Right lobe of liver (tissue), 6 donors: ENCODE data around the gene SEMA4G. TPM values are rescaled to one million over a fixed set of nuclear protein-coding genes. Genes with fewer than 3 reads are reported as not detected.
A peak's percentile ranks its signal among the peaks of the same experiment; 100 is the strongest.

Source experiments
- ATAC-seq, 4 donors: fragments of 200-7000 bp; cut with Tn5 transposase; one replicate each; pipeline ENCODE4 v1.9.1; 2020; ENCODE audit warnings: mild to moderate bottlenecking in 4 of 4, moderate library complexity in 4 of 4
- DNase-seq, 3 donors: peaks; one replicate each; pipeline ENCODE4 v3.0.0-alpha.2; 2020
- H3K27ac ChIP-seq, 3 donors: fragments of 200-600 bp; one replicate each; pipeline ENCODE4 v1.8.0; 2022
- H3K27me3 ChIP-seq, 2 donors: fragments of 200-600 bp; one replicate each; pipeline ENCODE4 v1.8.0; 2022
- H3K36me3 ChIP-seq, 4 donors: fragments of 200-600 bp; sonication (generic) in 1 of 4; one replicate each; pipeline versions ENCODE4 v1.5.1 to v1.8.0; 2017 to 2022; ENCODE audit warnings: control low read depth in 1 of 4
- H3K4me1 ChIP-seq, 4 donors: fragments of 200-600 bp; sonication (generic) in 1 of 4; one replicate each; pipeline versions ENCODE4 v1.5.1 to v1.8.0; 2017 to 2022; ENCODE audit warnings: control low read depth in 1 of 4
- H3K4me3 ChIP-seq, 3 donors: fragments of 200-600 bp; one replicate each; pipeline ENCODE4 v1.8.0; 2022
- H3K9me3 ChIP-seq, 4 donors: fragments of 200-600 bp; sonication (generic) in 1 of 4; one replicate each; pipeline versions ENCODE4 v1.5.1 to v1.8.0; 2017 to 2022; ENCODE audit warnings: control low read depth in 1 of 4
- POLR2A ChIP-seq: fragments of 450-650 bp; IDR thresholded peaks from one replicate; pipeline ENCODE4 v1.6.1; 2017; ENCODE audit warnings: antibody characterized with exemption, mild to moderate bottlenecking
- WGBS: methylation state at CpG from one replicate; pipeline ENCODE4 v1.1.6; 2018; ENCODE audit warnings: low coverage, low lambda C conversion rate; ENCODE audit not compliant: insufficient coverage; ENCODE audit errors: missing lambda C conversion rate; 5-methylcytosine and 5-hydroxymethylcytosine counted together
- intact Hi-C, 2 donors: fragments of 100-400 bp; cut with DNase I; formaldehyde crosslinking; loops; one replicate each; pipeline versions ENCODE4 v1.11.2 to v1.14.1; 2022
- total RNA-seq, 6 experiments: library from RNA; depleted of rRNA in 2 of 6; stranded (reverse); fragments of >200 nt in 2 of 6; fragmentation: NEBNext Ultra II Directional in 3 of 6; extraction: Animal tissue kit (Norgen Biotek cat#: 25700) in 3 of 6; gene quantifications; one replicate each; pipeline versions ENCODE4 v1.1.0 to v1.2.4, GENCODE V29; 2016 to 2023
- TF ChIP-seq, protein P1 (sequence below), 4 donors: fragments of 200-600 bp in 3 of 4; fragments of 450-650 bp in 1 of 4; IDR thresholded peaks; one replicate each; pipeline versions ENCODE4 v1.5.1 to v1.8.0; 2016 to 2022; ENCODE audit warnings: antibody characterized with exemption in 4 of 4, mild to moderate bottlenecking in 2 of 4
- donor health status: DM: no; HTN: yes; CAD: no.
- donor health status: DM: no; HTN: no; CAD: no.
- donor health status: DM: no; HTN: no; CAD: no.
- donor health status: DM: no; HTN: yes; CAD: no.
- donor health status: DM: no; HTN: yes; CAD: no.

Gene SEMA4G
- total RNA-seq, 6 experiments from 2014 or later: 24.7 to 129 (median 38.4) TPM

DNA sequence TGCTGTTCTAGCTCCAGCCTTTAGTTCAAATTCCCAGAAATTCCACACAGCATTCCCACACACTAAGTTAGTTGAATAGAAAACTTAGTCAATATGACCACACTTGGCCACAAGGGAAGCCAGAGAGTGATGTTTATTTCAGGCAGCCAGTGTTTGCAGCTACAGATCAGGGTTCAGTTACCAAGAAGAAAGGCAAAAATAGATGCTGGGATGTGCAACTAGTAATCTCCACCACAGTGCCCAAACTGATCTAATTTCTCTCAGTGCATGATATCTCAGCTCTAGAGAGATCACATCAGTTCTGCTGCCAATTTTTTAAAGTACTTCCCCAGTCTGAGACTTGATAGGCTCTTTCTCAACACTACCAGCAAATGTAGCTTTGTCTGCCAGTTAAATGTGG, 38.9 kb upstream of the SEMA4G start:
- no peak overlapping the region for H3K4me3 ChIP-seq
- no peaks in the 10 kb centered on the region for H3K27me3 ChIP-seq
- H3K9me3 ChIP-seq: no peaks in the 10 kb centered on the region
- no peak for DNase-seq
- TF ChIP-seq POLR2A: no peak
- TF ChIP-seq, protein P1, sequence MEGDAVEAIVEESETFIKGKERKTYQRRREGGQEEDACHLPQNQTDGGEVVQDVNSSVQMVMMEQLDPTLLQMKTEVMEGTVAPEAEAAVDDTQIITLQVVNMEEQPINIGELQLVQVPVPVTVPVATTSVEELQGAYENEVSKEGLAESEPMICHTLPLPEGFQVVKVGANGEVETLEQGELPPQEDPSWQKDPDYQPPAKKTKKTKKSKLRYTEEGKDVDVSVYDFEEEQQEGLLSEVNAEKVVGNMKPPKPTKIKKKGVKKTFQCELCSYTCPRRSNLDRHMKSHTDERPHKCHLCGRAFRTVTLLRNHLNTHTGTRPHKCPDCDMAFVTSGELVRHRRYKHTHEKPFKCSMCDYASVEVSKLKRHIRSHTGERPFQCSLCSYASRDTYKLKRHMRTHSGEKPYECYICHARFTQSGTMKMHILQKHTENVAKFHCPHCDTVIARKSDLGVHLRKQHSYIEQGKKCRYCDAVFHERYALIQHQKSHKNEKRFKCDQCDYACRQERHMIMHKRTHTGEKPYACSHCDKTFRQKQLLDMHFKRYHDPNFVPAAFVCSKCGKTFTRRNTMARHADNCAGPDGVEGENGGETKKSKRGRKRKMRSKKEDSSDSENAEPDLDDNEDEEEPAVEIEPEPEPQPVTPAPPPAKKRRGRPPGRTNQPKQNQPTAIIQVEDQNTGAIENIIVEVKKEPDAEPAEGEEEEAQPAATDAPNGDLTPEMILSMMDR (IDR thresholded peaks at IDR 0.05): peak in 1 of 4 donors; percentile 7
- H3K27ac ChIP-seq: no peak overlapping the region
- no peaks in the 10 kb centered on the region for H3K4me1 ChIP-seq
- peaks cover 0 to 68% (median 24%) of the 10 kb centered on the region in 4 donors for H3K36me3 ChIP-seq
- peak in 2 of 4 donors; percentile 23 to 76 for ATAC-seq
- intact Hi-C loops: no loop called here

- TF ChIP-seq, protein P1 (IDR thresholded peaks at IDR 0.05): peak; percentile 16 to 44 (median 42)
- TF ChIP-seq POLR2A: no peak
- Histone ChIP-seq H3K27me3 (no peaks in the 10 kb centered on the region), H3K4me1 (no peaks in the 10 kb centered on the region), H3K9me3 (no peaks in the 10 kb centered on the region), H3K4me3 (no peak overlapping the region), H3K36me3 (peaks cover 7 to 69% (median 24%) of the 10 kb centered on the region in 4 donors), H3K27ac (no peak overlapping the region)
- WGBS: 96% methylated on average over 3 of the region's 3 CpGs
- intact Hi-C loops: no loop called here
- DNase-seq: no peak
- no peak for ATAC-seq
Observed at GRCh38 chr10:100934084-100934659, 35.1 kb upstream of the SEMA4G start.

GRCh38 chr10:100939763-100940344, 29.4 kb upstream of the SEMA4G start:
- no peak for ATAC-seq
- DNase-seq: no peak
- intact Hi-C loops: no loop called here
- TF ChIP-seq, protein P1 (IDR thresholded peaks at IDR 0.05): no peak
- no peak for TF ChIP-seq POLR2A
- H3K4me3 ChIP-seq: no peak overlapping the region
- H3K27me3 ChIP-seq: no peaks in the 10 kb centered on the region
- H3K36me3 ChIP-seq: peaks cover 7 to 59% (median 18%) of the 10 kb centered on the region in 4 donors
- no peaks in the 10 kb centered on the region for H3K4me1 ChIP-seq
- no peak overlapping the region for H3K27ac ChIP-seq
- no peaks in the 10 kb centered on the region for H3K9me3 ChIP-seq

- Histone ChIP-seq H3K4me3 (no peak overlapping the region), H3K4me1 (no peaks in the 10 kb centered on the region), H3K27me3 (no peaks in the 10 kb centered on the region), H3K36me3 (peaks cover 7 to 79% (median 29%) of the 10 kb centered on the region in 4 donors), H3K9me3 (no peaks in the 10 kb centered on the region), H3K27ac (no peak overlapping the region)
- TF ChIP-seq, protein P1 (IDR thresholded peaks at IDR 0.05): no peak
- no peak for TF ChIP-seq POLR2A
- DNase-seq (no peak), ATAC-seq (no peak)
- intact Hi-C loops: no loop called here
- WGBS: 95% methylated on average over 3 of the region's 3 CpGs
Observed at GRCh38 chr10:100942229-100942628, 27.1 kb upstream of the SEMA4G start.

DNA sequence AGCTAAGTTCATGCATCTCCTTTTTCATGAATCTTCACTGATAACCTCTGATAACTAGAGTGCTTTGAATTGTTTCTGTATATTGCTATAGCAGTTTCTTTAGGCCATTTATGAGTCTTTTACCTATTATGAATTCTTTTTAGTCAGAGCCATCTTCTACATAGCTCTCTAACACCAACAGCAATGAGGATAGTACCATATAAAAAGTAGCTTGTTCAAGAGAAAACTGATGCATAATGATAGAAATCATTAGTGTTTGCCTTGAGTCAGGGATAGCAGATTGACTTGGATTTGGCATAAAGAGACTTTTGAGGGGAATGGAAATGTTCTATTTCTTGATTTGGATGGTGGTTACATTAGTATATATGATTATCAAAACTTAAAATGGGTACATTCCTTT, 25.8 kb upstream of the SEMA4G start:
- no peaks in the 10 kb centered on the region for H3K4me1 ChIP-seq
- H3K27ac ChIP-seq: no peak overlapping the region
- TF ChIP-seq, protein P1 (IDR thresholded peaks at IDR 0.05): no peak
- TF ChIP-seq POLR2A: no peak
- no peaks in the 10 kb centered on the region for H3K27me3 ChIP-seq
- intact Hi-C loops: no loop called here
- no peaks in the 10 kb centered on the region for H3K9me3 ChIP-seq
- H3K36me3 ChIP-seq: peaks cover 0 to 79% (median 30%) of the 10 kb centered on the region in 4 donors
- DNase-seq: no peak
- H3K4me3 ChIP-seq: no peak overlapping the region
- no peak for ATAC-seq
